GM19452 (cell line): ENCODE measurements around the gene PDCD7.
"Not testable (repeated sequence)": the region's sequence is repeated elsewhere in the genome, so short reads cannot be mapped to it uniquely, and the experiment has no call there.

Experiments
- ATAC-seq: cut with Tn5 transposase; IDR thresholded peaks from one replicate; pipeline ENCODE4 v1.9.1; 2021; ENCODE audit not compliant: unreplicated experiment

The PDCD7 gene

GRCh38 chr15:65076486-65077290, 56.9 kb downstream of the PDCD7 start, which contains the start of gene KBTBD13:
Gene KBTBD13 (plus strand): TSS chr15:65076746. CDS start chr15:65076816, 70 bp downstream.
- no peak for ATAC-seq

GRCh38 chr15:65075607-65076395, 57.8 kb downstream of the PDCD7 start:
- ATAC-seq = not testable (repeated sequence)

- ATAC-seq = not testable (repeated sequence)
Measured at GRCh38 chr15:65074946-65075345, 58.7 kb downstream of the PDCD7 start.

GRCh38 chr15:65072617-65073016, 61.0 kb downstream of the PDCD7 start:
- ATAC-seq = no peak

GRCh38 chr15:65072027-65072426, 61.6 kb downstream of the PDCD7 start:
- no peak for ATAC-seq

GRCh38 chr15:65071381-65071811, 62.2 kb downstream of the PDCD7 start:
- ATAC-seq = no peak

- ATAC-seq = no peak
Measured at GRCh38 chr15:65069779-65070546, 63.6 kb downstream of the PDCD7 start.

- ATAC-seq = no peak
Measured at GRCh38 chr15:65069179-65069578, 64.4 kb downstream of the PDCD7 start.

- no peak for ATAC-seq
Measured at GRCh38 chr15:65068403-65068788, 65.2 kb downstream of the PDCD7 start.

- ATAC-seq = no peak
Measured at GRCh38 chr15:65067645-65068402, 65.8 kb downstream of the PDCD7 start, which contains the start of gene RASL12. Gene RASL12 (minus strand): TSS chr15:65067991. CDS start chr15:65067835, 156 bp downstream.
